Skin epidermis (tissue), 12 donors: ENCODE measurements around the gene TAOK1.
A peak's percentile ranks its signal among the peaks of the same experiment; 100 is the strongest.

Source experiments
- H3K27ac ChIP-seq, 21 experiments: fragments of 200-600 bp; sonication (generic) in 11 of 21; one replicate each; pipeline ENCODE4 v1.5.0; 2020; ENCODE audit warnings: mild to moderate bottlenecking in 3 of 21, inconsistent platforms in 2 of 21, moderate library complexity in 2 of 21
- H3K4me3 ChIP-seq, 7 experiments: fragments of 200-600 bp; sonication (generic) in 2 of 7; one replicate each; pipeline ENCODE4 v1.5.0; 2020; ENCODE audit warnings: inconsistent platforms in 2 of 7, mild to moderate bottlenecking in 2 of 7, moderate library complexity in 1 of 7

TAOK1 gene

DNA sequence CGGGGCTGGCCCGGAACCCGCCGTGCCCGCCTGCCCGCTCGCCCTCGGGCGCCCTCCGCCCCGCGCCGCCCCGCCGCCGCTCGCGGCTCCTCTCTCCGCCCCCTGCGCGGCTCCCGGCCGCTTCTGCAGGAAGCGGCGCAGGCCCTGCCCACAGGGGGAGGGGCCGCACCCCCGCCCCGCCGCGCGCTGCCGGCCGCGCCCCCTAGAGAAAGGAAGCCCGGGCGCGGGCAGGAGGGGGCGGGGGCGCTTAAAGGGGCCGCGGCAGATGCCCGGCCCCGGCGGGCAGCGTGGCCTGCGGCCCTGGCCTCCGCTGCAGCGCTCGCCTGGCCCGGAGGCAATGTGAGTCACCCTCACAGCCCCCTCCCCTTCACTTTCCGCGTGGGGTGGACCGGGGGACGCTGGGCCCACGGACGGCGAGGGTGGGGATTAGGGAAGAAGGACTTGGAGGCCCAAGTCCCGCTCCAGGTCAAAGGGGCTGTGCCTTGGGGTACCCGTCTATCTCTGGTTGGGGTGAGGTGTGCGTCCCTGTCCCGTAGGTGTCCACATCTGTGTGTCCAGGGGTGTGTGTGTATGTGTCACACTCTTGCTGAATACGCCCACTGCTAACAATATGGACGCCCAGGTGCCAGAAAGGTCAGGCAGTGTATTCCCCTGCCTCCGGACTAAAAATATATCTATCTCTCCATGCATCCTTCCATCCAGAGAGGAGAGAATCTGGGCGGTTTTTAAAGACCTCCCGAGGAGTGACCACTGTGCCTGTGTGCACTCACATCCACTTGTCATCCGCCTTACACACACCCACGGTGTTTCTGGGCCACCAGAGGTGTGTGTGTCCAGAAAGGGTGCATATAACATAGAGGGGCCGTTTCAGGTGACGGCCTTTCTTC is 199.6 kb downstream of the TAOK1 start, which contains the start of gene GIT1:
GIT1 (minus strand) TSS at position 125 of the 887 bp plus-strand sequence. CDS start 270 bp downstream, outside the sequence.
- peak within 1 kb of the TSS; percentile 56 to 96 (median 87) for H3K27ac ChIP-seq

GRCh38 chr17:29590411-29591145 is 200.4 kb downstream of the TAOK1 start:
- Histone ChIP-seq H3K4me3 (peak overlapping the region in 6 of 7 experiments; percentile 14 to 80 (median 40)), H3K27ac (peak overlapping the region in 20 of 21 experiments; percentile 42 to 96 (median 87))

More for the DNA sequence above, 199.6 kb downstream of the TAOK1 start, which contains the start of gene GIT1:
- H3K4me3 ChIP-seq, result peak within 1 kb of the TSS; percentile 50 to 80 (median 73)

- Histone ChIP-seq H3K27ac (peak overlapping the region in 20 of 21 experiments; percentile 34 to 96 (median 86)), H3K4me3 (peak overlapping the region in 5 of 7 experiments; percentile 7 to 73 (median 19))
Observed at GRCh38 chr17:29591146-29591736, 201.1 kb downstream of the TAOK1 start.

- H3K4me3 ChIP-seq, result peak overlapping the region in 5 of 7 experiments; percentile 7 to 73 (median 25)
Observed at GRCh38 chr17:29591737-29592608, 201.8 kb downstream of the TAOK1 start.

DNA sequence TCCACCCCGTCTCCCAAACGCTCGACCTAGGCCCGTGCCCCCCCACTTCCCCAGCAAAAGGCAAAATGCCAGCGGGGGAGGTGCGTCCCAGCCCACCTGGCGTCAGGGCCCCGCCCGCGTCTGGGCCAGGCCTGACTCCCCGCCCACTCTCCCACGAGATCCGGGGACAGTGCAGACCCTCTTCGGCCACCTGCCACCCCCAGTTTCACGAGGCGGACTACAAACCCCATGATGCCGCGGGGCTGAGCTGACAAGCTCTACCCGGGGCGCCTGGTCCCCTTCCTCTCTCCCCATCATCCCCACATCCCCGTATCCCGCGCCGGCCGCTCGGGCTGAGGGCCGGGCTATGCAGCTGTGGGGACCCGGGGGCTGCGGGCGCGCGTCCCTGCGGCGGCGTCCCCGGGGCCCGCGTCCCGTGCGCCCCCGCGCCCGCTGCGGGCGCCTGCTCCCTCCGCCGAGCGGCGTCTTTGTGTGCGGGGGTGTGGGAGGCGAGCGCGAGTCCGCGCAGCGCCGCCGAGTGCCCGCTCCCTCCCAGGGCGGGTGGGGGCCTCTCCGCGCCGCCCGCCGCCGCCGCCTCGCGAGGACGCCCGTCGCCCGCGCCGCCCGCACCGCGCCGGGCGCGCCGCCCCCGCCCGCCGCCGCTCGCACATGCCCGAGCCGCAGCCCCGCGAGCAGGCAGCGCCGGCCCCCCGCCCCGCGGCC is 202.8 kb downstream of the TAOK1 start, which contains the start of gene ANKRD13B:
ANKRD13B (plus strand) TSS at position 283 of the 702 bp plus-strand sequence. CDS start 490 bp downstream, outside the sequence.
- Histone ChIP-seq H3K4me3 (peak within 1 kb of the TSS; percentile 48 to 73 (median 54)), H3K27ac (peak within 1 kb of the TSS in 15 of 21 experiments; percentile 18 to 96 (median 85))

More at GRCh38 chr17:29591737-29592608, 201.8 kb downstream of the TAOK1 start:
- H3K27ac ChIP-seq, result peak overlapping the region in 18 of 21 experiments; percentile 18 to 96 (median 87)

GRCh38 chr17:29593591-29594518 is 203.7 kb downstream of the TAOK1 start:
- H3K4me3 ChIP-seq, result peak overlapping the region; percentile 44 to 73 (median 52)
- peak overlapping the region in 9 of 21 experiments; percentile 13 to 83 (median 42) for H3K27ac ChIP-seq

DNA sequence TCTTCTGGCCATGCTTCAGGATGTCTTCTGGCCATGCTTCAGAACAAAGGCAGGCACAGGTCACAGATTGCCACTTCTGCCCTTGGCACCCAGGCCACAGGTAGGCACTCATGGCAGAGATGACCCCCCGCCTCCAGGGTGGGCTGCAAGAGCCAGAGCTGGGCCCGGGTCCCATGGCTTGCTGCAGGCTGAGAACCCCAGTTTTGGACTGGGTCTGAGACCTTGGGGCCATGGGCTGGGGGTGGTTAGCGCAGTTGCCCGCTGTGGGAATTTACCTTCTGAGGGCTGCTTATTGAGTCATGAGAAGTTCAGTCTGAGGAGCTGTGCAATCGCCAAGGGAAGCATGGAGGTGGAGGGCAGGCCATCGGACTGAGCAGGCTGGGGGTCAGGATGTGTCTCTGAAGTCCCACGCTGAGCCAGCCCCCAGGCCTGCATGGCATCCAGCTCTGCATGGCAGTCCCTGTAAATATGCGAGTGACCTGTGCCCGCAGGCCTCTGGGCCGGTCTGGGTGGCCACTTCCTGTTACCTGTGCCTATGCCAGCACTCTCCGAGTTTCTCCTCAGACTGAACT is 204.4 kb downstream of the TAOK1 start:
- Histone ChIP-seq H3K27ac (peak overlapping the region in 2 of 21 experiments; percentile 68 to 77), H3K4me3 (peak overlapping the region in 2 of 7 experiments; percentile 49 to 73)

DNA sequence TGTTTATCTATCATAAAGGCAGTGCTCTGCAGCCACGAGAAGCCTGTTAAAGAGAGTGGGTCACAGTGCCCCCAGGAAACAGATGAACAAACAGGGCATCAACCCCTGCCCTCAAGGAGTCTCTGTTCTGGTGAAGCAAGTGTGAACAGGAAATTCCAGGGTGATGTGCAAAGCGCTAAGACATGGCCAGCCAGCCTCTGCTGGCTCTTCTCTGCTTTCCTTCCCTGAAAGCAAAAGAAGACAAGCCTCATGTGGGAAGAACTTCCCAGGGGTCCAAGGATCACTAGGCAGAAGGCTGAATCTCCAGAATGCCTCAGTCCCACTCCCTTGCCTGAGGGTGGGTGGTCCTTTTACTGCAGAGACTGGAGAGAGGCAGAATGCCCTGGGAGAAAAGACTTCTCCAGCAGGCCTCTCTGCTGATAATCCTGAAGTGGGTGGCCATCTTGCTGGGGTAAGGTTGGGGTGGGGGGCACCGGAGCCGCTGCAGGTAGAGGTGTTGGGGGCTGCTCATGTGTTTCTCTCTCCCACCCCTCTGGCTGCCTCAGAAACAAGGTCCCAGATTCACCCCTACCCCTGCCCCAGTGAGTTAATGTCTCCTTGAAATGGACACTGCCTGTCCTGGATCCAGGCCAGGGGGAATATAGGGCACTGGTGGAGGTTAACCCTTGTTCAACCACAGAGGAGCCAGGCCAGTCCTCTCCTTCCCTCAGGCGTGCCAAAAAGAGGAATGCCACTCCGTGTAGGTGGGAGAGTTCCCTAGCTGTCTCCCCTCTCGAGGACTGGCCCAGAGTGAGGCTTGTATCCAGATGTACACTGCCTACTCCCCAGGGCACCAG is 205.2 kb downstream of the TAOK1 start:
- Histone ChIP-seq H3K4me3 (no peak overlapping the region), H3K27ac (peak overlapping the region in 2 of 21 experiments; percentile 37 to 42)

DNA sequence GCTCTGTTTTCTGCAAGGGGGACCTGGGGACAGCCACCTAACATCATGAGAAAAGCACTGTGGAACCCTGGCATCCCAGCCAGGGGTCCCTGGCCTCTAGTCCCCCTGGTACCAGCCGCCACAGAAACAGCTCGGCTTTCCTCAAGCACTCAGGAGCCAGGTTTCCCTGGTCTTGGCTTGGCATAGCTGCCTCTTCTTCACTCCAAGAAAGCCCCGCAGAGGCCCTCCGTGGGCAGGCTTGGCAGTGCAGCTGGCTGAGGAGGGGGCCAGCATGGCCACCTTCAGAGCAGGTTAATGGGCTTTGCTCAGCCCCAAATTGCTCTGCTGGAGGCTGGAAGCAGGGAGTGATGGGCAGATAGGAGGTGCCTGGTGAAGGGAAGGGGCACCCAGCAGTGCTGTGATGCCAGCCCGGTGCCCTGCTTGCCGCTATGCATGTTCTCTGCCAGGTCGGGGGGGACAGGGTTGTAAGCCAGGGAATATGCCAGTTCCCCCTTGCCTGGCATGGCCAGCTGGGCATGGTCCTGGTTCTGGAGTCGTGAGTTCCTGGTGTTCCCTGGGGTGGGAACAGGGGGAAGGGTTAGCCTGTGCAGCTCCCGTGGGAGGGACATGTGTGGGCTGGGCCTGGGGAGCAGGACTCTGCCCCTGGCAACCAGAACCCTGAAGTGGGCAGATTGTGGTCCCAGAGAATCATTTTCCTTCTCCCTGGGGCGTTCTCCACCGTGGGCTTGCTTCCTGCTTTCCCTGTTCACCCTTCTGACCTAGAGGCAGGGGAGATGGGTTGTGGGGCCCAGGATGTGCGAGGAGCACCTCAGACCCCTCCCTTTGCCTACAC is 206.0 kb downstream of the TAOK1 start:
- peak overlapping the region in 3 of 21 experiments; percentile 1 to 42 (median 37) for H3K27ac ChIP-seq
- no peak overlapping the region for H3K4me3 ChIP-seq

GRCh38 chr17:29596811-29597210 is 206.6 kb downstream of the TAOK1 start:
- peak overlapping the region in 2 of 21 experiments; percentile 25 to 30 for H3K27ac ChIP-seq
- no peak overlapping the region for H3K4me3 ChIP-seq

GRCh38 chr17:29597361-29598172 is 207.4 kb downstream of the TAOK1 start:
- Histone ChIP-seq H3K27ac (no peak overlapping the region), H3K4me3 (no peak overlapping the region)
